CD4-positive, alpha-beta T cell (primary cell): ENCODE results near the gene TTK. TPM values are rescaled to one million over a fixed set of nuclear protein-coding genes. Genes with fewer than 3 reads are reported as not detected.

Experiments
- total RNA-seq, 174 experiments: library from RNA in 2 of 174; stranded (reverse) in 2 of 174; gene quantifications; one replicate each; pipeline ENCODE4 v1.2.3 and lab custom pipeline; 2021 to 2026

TTK gene
- total RNA-seq, 2 experiments from 2014 or later, result 0.45 to 0.60 TPM

Other genes with a start within 250 kb of the TTK start
- 1 to 10 TPM in 1 of 2 experiments, under 1 TPM in 1; 0.84 to 1.0 TPM for gene ELOVL4, start 57.1 kb upstream of the TTK start, total RNA-seq
- gene BCKDHB, start 102.0 kb downstream of the TTK start, total RNA-seq, result 1 to 10 TPM; 7.8 to 8.1 TPM